Tibial artery (tissue), 4 donors: Measurements from ENCODE around the gene MYLK.
A peak's percentile ranks its signal among the peaks of the same experiment; 100 is the strongest.

Source experiments
- DNase-seq, 2 donors: peaks; one replicate each; pipeline ENCODE4 v3.0.0-alpha.2; 2019
- H3K27ac ChIP-seq, 2 donors: fragments of 200-600 bp; sonication (generic) in 1 of 2; 1 replicate in 1 of 2; 2 replicates in 1 of 2; pipeline ENCODE4 v1.5.1; 2018 to 2019; ENCODE audit warnings: mild to moderate bottlenecking in 1 of 2
- H3K27me3 ChIP-seq, 2 donors: fragments of 200-600 bp; sonication (generic) in 1 of 2; one replicate each; pipeline versions ENCODE4 v1.5.1 to v1.6.0; 2016 to 2019
- H3K36me3 ChIP-seq, 3 donors: fragments of 200-600 bp; sonication (generic) in 2 of 3; one replicate each; pipeline ENCODE4 v1.5.1; 2016 to 2019; ENCODE audit warnings: mild to moderate bottlenecking in 2 of 3
- H3K4me1 ChIP-seq, 4 donors: fragments of 200-600 bp; sonication (generic) in 2 of 4; 1 replicate in 3 of 4; 2 replicates in 1 of 4; pipeline ENCODE4 v1.5.1; 2016 to 2019
- H3K4me3 ChIP-seq, 2 donors: fragments of 200-600 bp; sonication (generic) in 1 of 2; 1 replicate in 1 of 2; 2 replicates in 1 of 2; pipeline ENCODE4 v1.5.1; 2018 to 2019; ENCODE audit warnings: mild to moderate bottlenecking in 2 of 2
- H3K9me3 ChIP-seq, 3 donors: fragments of 200-600 bp; sonication (generic) in 1 of 3; one replicate each; pipeline ENCODE4 v1.5.1; 2016 to 2019
- intact Hi-C: fragments of 100-400 bp; cut with DNase I; formaldehyde crosslinking; loops from one replicate; pipeline ENCODE4 v1.15.0; 2023; ENCODE audit warnings: low total_unique reads
- TF ChIP-seq, protein P1 (sequence below), 2 experiments: fragments of 200-600 bp in 1 of 2; fragments of 450-650 bp in 1 of 2; IDR thresholded peaks; one replicate each; pipeline ENCODE4 v1.5.1; 2017 to 2019; ENCODE audit warnings: antibody characterized with exemption in 2 of 2, mild to moderate bottlenecking in 1 of 2, moderate library complexity in 1 of 2

MYLK gene

DNA sequence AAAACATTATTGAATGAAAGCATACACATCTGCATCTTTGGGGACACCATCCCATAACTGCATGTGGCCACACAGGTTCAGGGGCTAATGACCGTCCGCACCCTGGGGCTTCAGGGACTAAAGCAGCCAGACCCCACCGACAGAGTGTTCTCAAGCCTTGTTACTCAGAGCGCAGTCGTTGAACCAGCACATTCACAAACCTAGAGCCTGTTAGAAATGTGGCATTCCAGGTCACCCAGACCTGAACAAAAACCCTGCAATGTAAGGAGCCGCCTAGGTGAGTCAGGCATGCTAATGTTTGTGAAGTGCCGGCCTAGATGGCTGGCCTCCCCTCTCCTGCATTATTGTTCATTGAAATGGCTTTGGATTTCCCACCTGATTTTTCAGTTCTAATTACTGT lies 247.0 kb downstream of the MYLK start:
- TF ChIP-seq, protein P1, sequence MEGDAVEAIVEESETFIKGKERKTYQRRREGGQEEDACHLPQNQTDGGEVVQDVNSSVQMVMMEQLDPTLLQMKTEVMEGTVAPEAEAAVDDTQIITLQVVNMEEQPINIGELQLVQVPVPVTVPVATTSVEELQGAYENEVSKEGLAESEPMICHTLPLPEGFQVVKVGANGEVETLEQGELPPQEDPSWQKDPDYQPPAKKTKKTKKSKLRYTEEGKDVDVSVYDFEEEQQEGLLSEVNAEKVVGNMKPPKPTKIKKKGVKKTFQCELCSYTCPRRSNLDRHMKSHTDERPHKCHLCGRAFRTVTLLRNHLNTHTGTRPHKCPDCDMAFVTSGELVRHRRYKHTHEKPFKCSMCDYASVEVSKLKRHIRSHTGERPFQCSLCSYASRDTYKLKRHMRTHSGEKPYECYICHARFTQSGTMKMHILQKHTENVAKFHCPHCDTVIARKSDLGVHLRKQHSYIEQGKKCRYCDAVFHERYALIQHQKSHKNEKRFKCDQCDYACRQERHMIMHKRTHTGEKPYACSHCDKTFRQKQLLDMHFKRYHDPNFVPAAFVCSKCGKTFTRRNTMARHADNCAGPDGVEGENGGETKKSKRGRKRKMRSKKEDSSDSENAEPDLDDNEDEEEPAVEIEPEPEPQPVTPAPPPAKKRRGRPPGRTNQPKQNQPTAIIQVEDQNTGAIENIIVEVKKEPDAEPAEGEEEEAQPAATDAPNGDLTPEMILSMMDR (IDR thresholded peaks at IDR 0.05) = no peak
- Histone ChIP-seq H3K4me3 (no peak overlapping the region), H3K27me3 (no peaks in the 10 kb centered on the region), H3K36me3 (peaks cover 47 to 78% (median 67%) of the 10 kb centered on the region in 3 donors), H3K27ac (peak overlapping the region in 1 of 2 donors; percentile 94), H3K4me1 (peaks cover 0 to 77% (median 56%) of the 10 kb centered on the region in 4 donors), H3K9me3 (no peaks in the 10 kb centered on the region)
- intact Hi-C loops = no loop called here
- DNase-seq = peak in 1 of 2 donors; percentile 48

DNA sequence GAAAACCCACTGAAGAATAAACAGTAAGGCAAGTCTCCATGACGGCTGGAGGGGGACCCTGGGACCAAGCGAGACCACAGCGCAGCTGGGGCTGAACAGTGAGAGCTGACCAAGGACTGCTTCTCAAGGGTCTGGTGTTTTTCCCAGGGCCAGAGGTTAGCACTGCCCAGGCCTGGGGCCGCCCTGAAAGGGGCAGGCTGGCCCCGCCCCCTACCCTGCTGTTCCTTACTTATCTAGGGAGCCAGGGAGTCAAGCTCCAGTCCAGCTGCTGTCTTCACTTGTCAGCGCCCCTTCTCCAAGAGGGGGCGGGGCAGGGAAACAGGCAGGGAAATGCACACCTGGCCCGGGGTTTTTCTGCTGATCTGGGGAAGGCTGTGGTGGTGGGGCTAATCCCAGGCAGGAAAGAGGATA lies 247.7 kb downstream of the MYLK start:
- Histone ChIP-seq H3K4me3 (no peak overlapping the region), H3K36me3 (peaks cover 51 to 80% (median 67%) of the 10 kb centered on the region in 3 donors), H3K27me3 (no peaks in the 10 kb centered on the region), H3K9me3 (no peaks in the 10 kb centered on the region), H3K27ac (peak overlapping the region; percentile 69 to 94), H3K4me1 (peaks cover 0 to 77% (median 57%) of the 10 kb centered on the region in 4 donors)
- TF ChIP-seq, protein P1 (IDR thresholded peaks at IDR 0.05) = no peak
- peak in 1 of 2 donors; percentile 65 for DNase-seq
- intact Hi-C loops = no loop called here

DNA sequence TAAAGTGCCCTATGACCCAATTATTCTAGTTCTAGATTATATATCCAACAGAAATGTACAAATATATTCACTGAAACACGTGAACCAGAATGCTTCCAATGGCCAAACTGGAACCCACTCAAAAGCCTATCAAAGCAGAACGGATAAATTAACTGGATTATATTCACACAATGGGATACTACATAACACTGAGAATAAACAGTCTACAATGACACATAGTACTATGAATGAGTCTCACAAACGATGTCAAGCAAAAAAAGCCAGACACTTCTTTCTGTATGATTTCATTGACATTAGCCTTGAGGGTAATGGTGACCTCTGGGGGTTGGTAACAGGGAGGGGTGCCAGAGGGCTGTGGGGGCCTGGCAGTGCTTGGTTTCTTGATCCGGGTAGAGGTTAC lies 248.4 kb downstream of the MYLK start:
- Histone ChIP-seq H3K27ac (peak overlapping the region; percentile 69 to 94), H3K36me3 (peaks cover 51 to 83% (median 67%) of the 10 kb centered on the region in 3 donors), H3K4me1 (peaks cover 0 to 73% (median 57%) of the 10 kb centered on the region in 4 donors), H3K27me3 (no peaks in the 10 kb centered on the region), H3K4me3 (no peak overlapping the region), H3K9me3 (no peaks in the 10 kb centered on the region)
- DNase-seq = no peak
- intact Hi-C loops = no loop called here
- TF ChIP-seq, protein P1 (IDR thresholded peaks at IDR 0.05) = no peak

DNA sequence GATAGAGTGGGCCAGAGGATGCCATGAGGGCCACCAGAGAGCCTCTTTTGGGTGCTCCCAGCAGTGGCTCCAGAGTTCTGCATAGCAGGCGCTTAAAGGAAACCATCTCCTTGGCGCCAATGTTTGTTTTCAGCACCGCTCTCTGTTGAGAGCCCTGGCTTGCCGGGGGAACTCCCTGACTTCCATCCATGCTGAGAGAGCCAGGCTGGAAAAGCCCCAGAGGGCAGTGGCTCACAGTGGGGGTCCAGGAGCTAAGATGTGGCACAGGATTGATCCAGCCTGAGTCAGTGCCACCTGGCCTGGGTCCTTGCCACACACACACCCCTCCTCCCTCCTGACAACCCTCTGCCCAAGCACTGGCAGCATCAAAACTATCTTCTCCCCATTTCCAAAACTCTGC lies 248.9 kb downstream of the MYLK start:
- TF ChIP-seq, protein P1 (IDR thresholded peaks at IDR 0.05) = no peak
- Histone ChIP-seq H3K36me3 (peaks cover 52 to 83% (median 67%) of the 10 kb centered on the region in 3 donors), H3K9me3 (no peaks in the 10 kb centered on the region), H3K27ac (peak overlapping the region; percentile 69 to 94), H3K27me3 (no peaks in the 10 kb centered on the region), H3K4me3 (no peak overlapping the region), H3K4me1 (peaks cover 0 to 73% (median 57%) of the 10 kb centered on the region in 4 donors)
- DNase-seq = peak in 1 of 2 donors; percentile 67
- intact Hi-C loops = no loop called here

DNA sequence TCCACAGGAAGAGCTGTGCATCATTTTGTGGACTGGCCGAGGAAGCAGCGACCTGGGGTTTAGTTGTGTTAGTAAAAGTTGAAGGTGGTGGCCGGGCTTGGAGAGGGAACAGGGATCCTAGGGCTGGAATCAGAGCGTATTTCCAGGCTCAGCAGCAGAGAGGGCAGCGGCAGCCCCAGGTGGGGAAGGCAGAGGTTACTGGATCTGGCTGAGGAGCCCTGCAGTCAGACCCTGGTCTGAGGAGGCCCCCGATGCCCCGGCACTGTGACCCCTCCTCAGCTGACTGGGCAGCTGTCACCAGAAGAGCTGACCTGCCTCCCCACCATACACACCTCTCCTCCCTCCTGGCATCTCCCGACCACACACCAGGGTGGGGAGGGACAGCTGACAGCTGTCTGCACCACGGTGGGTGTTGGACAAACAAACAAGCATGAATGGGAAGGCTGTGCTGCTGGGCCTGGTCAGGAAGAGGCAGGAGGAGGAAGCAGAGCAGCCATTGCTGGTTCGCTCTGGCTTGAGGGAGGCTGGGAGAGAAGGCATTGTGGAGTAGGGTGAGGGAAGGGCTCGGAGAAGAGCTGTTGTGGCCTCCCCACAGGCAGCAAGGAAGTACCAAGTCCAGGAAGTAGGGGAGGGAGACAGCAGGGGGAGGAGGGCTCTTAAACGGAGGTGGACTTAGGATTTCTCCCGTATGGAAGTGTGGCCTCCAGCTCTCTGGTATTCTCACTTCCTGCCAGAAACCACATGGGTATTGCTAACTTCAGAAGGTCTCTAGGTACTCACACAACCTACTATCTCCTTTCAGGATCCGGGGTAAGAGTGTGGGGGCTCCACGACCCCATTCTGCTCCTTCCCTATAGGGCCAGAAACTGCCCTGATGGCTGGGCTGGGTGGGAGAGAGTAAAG lies 249.7 kb downstream of the MYLK start:
- Histone ChIP-seq H3K4me3 (no peak overlapping the region), H3K36me3 (peaks cover 52 to 83% (median 67%) of the 10 kb centered on the region in 3 donors), H3K4me1 (peaks cover 0 to 81% (median 58%) of the 10 kb centered on the region in 4 donors), H3K27ac (peak overlapping the region; percentile 69 to 94), H3K9me3 (no peaks in the 10 kb centered on the region), H3K27me3 (no peaks in the 10 kb centered on the region)
- intact Hi-C loops = no loop called here
- TF ChIP-seq, protein P1 (IDR thresholded peaks at IDR 0.05) = no peak
- peak in 1 of 2 donors; percentile 61 for DNase-seq
